Smooth muscle cell (in vitro differentiated cells): ENCODE results near the gene STK11. TPM values are rescaled to one million over a fixed set of nuclear protein-coding genes. Genes with fewer than 3 reads are reported as not detected.
A peak's percentile ranks its signal among the peaks of the same experiment; 100 is the strongest.

Source experiments
- DNase-seq: peaks from one replicate; lab custom pipeline; 2025; ENCODE audit not compliant: unreplicated experiment; lab: John Stamatoyannopoulos, UW
- H2AFZ ChIP-seq: fragments of 200-600 bp; sonication (generic); 2 replicates; pipeline ENCODE4 v1.6.0; 2016; ENCODE audit warnings: antibody characterized with exemption, low read depth, mild to moderate bottlenecking
- H3F3A ChIP-seq: fragments of 200-600 bp; sonication (generic); 2 replicates; pipeline ENCODE4 v1.6.0; 2017; ENCODE audit warnings: antibody characterized with exemption, low read depth
- H3K27ac ChIP-seq: fragments of 200-600 bp; sonication (generic); 2 replicates; pipeline ENCODE4 v1.5.1; 2016; ENCODE audit warnings: low read depth, mild to moderate bottlenecking
- H3K27me3 ChIP-seq: fragments of 200-600 bp; sonication (generic); 2 replicates; pipeline ENCODE4 v1.6.1; 2016; ENCODE audit warnings: low read depth, mild to moderate bottlenecking
- H3K36me3 ChIP-seq: fragments of 200-600 bp; sonication (generic); 2 replicates; pipeline ENCODE4 v1.5.1; 2016; ENCODE audit warnings: low read depth
- H3K4me1 ChIP-seq: fragments of 200-600 bp; sonication (generic); 2 replicates; pipeline ENCODE4 v1.5.1; 2016; ENCODE audit warnings: low read depth
- H3K4me2 ChIP-seq: fragments of 200-600 bp; sonication (generic); 2 replicates; pipeline ENCODE4 v1.6.0; 2016; ENCODE audit warnings: mild to moderate bottlenecking
- H3K4me3 ChIP-seq: fragments of 200-600 bp; sonication (generic); 2 replicates; pipeline ENCODE4 v1.5.1; 2016; ENCODE audit warnings: mild to moderate bottlenecking
- H3K79me2 ChIP-seq: fragments of 200-600 bp; sonication (generic); 2 replicates; pipeline ENCODE4 v1.6.0; 2016; ENCODE audit warnings: low read depth, mild to moderate bottlenecking
- H3K9ac ChIP-seq: fragments of 200-600 bp; sonication (generic); 2 replicates; pipeline ENCODE4 v1.6.0; 2016; ENCODE audit warnings: low read depth
- H3K9me3 ChIP-seq: fragments of 200-600 bp; sonication (generic); replicated peaks from 2 replicates; pipeline ENCODE4 v1.5.1; 2016; ENCODE audit warnings: low read depth
- H4K20me1 ChIP-seq: fragments of 200-600 bp; sonication (generic); 2 replicates; pipeline ENCODE4 v1.6.0; 2016; ENCODE audit warnings: low read depth
- WGBS: methylation state at CpG from one replicate; pipeline ENCODE4 v1.1.7; 2016; ENCODE audit warnings: low lambda C conversion rate; 5-methylcytosine and 5-hydroxymethylcytosine counted together
- polyA plus RNA-seq: library from polyadenylated mRNA; unstranded; fragments of >200 nt; fragmentation: Nextera tagmentation; extraction: Ambion mirVana; gene quantifications from 2 replicates; pipeline ENCODE4 v1.2.1, GENCODE V29; 2016
- total RNA-seq: library from RNA; depleted of rRNA; stranded (reverse); fragments of >200 nt; gene quantifications from 2 replicates; pipeline ENCODE4 v1.2.3, GENCODE V29; 2014
- TF ChIP-seq, protein P1 (sequence below): fragments of 200-600 bp; sonication (generic); IDR thresholded peaks from 2 replicates; pipeline ENCODE4 v1.5.1; 2017; ENCODE audit warnings: borderline replicate concordance, mild to moderate bottlenecking, antibody characterized with exemption; ENCODE audit not compliant: insufficient read depth, poor library complexity, severe bottlenecking

The STK11 gene, protein sequence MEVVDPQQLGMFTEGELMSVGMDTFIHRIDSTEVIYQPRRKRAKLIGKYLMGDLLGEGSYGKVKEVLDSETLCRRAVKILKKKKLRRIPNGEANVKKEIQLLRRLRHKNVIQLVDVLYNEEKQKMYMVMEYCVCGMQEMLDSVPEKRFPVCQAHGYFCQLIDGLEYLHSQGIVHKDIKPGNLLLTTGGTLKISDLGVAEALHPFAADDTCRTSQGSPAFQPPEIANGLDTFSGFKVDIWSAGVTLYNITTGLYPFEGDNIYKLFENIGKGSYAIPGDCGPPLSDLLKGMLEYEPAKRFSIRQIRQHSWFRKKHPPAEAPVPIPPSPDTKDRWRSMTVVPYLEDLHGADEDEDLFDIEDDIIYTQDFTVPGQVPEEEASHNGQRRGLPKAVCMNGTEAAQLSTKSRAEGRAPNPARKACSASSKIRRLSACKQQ
- 23.6 and 29.3 TPM in 2 replicates for total RNA-seq
- 62.3 and 79.7 TPM in 2 replicates for polyA plus RNA-seq

DNA sequence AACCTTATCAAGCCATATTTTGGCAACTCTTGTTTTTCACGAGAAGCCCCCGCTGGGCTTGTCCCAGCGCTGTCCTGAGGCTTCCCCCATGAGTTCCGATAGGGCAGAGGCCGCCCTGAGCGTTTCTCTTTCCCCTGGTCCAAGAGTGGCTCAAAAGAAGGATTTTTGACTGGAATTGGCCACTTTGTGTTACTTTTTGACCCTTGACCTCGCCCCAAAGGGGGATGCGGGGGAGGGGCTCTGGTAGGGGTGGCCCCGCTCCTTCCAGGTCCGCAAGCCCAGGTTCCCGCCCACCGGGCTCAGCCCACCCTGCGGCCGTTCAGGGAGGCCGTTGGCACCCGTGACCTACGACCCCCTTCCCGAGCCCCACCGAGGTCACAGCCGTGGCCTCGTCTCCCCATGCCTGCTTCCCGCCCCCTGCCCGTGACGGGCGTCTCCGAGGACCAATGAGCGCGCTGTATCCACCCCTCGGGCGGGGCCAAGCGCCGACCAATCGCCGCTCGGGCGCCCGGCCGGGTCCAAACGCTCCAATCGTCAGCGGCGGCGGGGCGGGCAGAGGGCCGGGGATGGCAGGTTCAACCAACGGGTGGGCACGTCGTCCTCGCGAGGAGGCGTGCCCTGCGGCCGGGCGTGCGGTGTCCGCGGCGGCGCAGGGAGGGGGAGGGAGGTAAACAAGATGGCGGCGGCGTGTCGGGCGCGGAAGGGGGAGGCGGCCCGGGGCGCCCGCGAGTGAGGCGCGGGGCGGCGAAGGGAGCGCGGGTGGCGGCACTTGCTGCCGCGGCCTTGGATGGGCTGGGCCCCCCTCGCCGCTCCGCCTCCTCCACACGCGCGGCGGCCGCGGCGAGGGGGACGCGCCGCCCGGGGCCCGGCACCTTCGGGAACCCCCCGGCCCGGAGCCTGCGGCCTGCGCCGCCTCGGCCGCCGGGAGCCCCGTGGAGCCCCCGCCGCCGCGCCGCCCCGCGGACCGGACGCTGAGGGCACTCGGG is at the start of gene STK11:
TSS of gene STK11 (plus strand) at position 665 of the 986 bp plus-strand sequence. CDS start 1,136 bp downstream, outside the sequence.
- H3K4me3 ChIP-seq: peak within 1 kb of the TSS; percentile 88
- no peaks in the 10 kb centered on the region for H3K27me3 ChIP-seq
- peaks cover 25% of the 10 kb centered on the region for H3F3A ChIP-seq
- DNase-seq: peak; percentile 94
- H3K27ac ChIP-seq: peak within 1 kb of the TSS; percentile 46
- TF ChIP-seq, protein P1, sequence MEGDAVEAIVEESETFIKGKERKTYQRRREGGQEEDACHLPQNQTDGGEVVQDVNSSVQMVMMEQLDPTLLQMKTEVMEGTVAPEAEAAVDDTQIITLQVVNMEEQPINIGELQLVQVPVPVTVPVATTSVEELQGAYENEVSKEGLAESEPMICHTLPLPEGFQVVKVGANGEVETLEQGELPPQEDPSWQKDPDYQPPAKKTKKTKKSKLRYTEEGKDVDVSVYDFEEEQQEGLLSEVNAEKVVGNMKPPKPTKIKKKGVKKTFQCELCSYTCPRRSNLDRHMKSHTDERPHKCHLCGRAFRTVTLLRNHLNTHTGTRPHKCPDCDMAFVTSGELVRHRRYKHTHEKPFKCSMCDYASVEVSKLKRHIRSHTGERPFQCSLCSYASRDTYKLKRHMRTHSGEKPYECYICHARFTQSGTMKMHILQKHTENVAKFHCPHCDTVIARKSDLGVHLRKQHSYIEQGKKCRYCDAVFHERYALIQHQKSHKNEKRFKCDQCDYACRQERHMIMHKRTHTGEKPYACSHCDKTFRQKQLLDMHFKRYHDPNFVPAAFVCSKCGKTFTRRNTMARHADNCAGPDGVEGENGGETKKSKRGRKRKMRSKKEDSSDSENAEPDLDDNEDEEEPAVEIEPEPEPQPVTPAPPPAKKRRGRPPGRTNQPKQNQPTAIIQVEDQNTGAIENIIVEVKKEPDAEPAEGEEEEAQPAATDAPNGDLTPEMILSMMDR: no peak
- H2AFZ ChIP-seq: peak within 1 kb of the TSS; percentile 70
- peak within 1 kb of the TSS; percentile 77 for H3K9ac ChIP-seq
- H3K9me3 ChIP-seq: no peaks in the 10 kb centered on the region
- peak within 1 kb of the TSS; percentile 99 for H3K4me2 ChIP-seq
- WGBS: 9% methylated on average over 43 of the region's 114 CpGs
- no peaks in the 10 kb centered on the region for H3K36me3 ChIP-seq
- H4K20me1 ChIP-seq: peaks cover 29% of the 10 kb centered on the region
- peaks cover 24% of the 10 kb centered on the region for H3K4me1 ChIP-seq
- H3K79me2 ChIP-seq: peaks cover 43% of the 10 kb centered on the region

DNA sequence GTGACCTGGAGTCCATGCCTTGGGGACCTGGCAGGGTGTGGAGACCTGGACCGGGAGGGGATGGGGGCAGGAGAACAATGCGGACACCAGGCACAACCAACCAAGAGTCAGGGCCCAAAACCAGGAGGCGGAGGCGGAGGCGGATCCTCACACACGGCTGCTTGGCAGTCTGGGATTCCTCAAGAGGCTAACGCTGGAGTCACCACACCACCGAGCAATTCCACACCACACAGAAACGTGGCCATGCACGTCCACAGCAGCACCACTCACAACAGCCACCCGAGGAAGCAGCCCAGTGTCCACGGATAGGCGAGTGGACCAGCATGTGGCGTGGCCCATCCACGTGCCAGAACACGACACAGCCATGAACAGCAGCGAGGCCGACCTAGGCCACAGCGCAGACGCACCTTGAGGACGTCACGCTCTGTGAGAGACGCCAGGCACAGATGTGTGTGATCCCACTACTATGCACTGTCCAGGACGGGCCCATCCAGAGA is 49.2 kb upstream of the STK11 start:
- 76% methylated on average over 24 of the region's 24 CpGs for WGBS
- H2AFZ ChIP-seq: no peak overlapping the region
- H3K4me2 ChIP-seq: peak overlapping the region; percentile 80
- H3K27ac ChIP-seq: peak overlapping the region; percentile 84
- peaks cover 6% of the 10 kb centered on the region for H3F3A ChIP-seq
- no peaks in the 10 kb centered on the region for H3K27me3 ChIP-seq
- no peaks in the 10 kb centered on the region for H3K36me3 ChIP-seq
- H3K4me3 ChIP-seq: no peak overlapping the region
- H3K9ac ChIP-seq: no peak overlapping the region
- H3K4me1 ChIP-seq: peaks cover 5% of the 10 kb centered on the region
- TF ChIP-seq, protein P1: no peak
- peaks cover 60% of the 10 kb centered on the region for H4K20me1 ChIP-seq
- H3K9me3 ChIP-seq: no peaks in the 10 kb centered on the region
- DNase-seq: peak; percentile 10
- peaks cover 63% of the 10 kb centered on the region for H3K79me2 ChIP-seq

DNA sequence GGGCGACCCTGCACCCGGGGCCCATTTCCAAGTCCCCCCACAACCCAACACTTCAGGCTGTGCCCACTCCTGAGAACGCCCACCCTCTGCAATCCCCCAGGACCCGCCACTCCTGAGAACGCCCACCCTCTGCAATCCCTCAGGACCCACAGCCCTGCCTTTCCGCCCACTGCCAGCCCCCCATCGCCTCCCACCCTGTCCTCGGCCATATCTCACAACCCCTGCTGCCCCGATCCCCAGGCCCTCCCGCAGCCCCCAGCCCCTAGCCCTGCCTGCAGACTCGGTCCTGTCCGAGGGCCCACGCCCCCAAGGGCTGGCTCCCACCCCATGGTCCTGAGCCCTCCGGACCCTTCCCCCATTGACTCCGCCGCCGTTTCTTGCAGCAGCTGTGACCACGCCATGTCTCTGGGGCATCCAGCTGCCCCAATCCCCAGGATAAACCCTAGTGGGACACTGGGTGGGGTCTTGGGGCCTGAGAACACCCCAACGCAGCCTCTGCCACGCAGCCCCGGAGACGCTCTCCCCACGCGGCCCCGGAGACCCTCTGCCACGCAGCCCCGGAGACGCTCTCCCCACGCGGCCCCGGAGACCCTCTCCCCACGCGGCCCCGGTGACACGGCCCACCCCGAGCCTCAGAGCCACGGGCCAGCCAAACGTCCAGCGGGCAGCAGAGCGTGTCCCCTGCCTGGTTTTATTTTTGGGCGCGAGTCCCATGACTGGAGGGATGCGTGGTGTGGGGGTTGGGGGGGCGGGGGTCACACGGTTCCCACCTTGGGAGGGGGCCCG is 48.6 kb upstream of the STK11 start:
- WGBS: 97% methylated on average over 19 of the region's 46 CpGs
- Histone ChIP-seq H2AFZ (no peak overlapping the region), H3K27me3 (no peaks in the 10 kb centered on the region), H3K36me3 (no peaks in the 10 kb centered on the region), H3K9ac (no peak overlapping the region), H3K27ac (no peak overlapping the region), H3F3A (peaks cover 6% of the 10 kb centered on the region), H3K4me3 (no peak overlapping the region), H3K4me1 (peaks cover 9% of the 10 kb centered on the region), H3K79me2 (peaks cover 57% of the 10 kb centered on the region), H3K4me2 (no peak overlapping the region), H3K9me3 (no peaks in the 10 kb centered on the region), H4K20me1 (peaks cover 59% of the 10 kb centered on the region)
- no peak for DNase-seq
- TF ChIP-seq, protein P1: no peak
